ENCODE measurements around the gene UNC13B.

DNA sequence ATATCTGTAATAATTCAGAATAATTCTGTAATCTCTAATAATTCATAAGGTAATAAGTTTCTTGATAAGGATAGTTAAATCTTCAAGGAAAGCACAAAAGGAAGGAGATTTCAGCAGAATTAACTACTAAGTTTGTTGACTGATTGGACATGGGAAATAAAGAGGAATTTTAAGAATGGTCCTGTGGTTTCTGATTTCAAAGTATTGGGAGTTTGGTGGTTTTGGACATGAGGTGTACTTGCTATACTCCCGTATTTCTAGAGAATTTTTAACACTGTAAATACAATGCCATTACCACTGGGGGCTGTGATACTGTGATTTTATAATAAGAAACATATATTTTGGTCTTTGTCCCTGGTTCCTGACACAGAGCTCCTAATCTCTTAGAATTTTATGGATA is 123.9 kb downstream of the UNC13B start:
- TF ChIP-seq CTCF (conservative IDR thresholded peaks at IDR 0.05; ENCODE audit: low read depth in 2 of 2) (no peak), EZH2 (IDR thresholded peaks at IDR 0.05; ENCODE audit: low read depth, unreplicated experiment) (no peak), POLR2AphosphoS5 (IDR thresholded peaks at IDR 0.05; ENCODE audit: low read depth) (no peak), EZH2phosphoT487 (IDR thresholded peaks at IDR 0.05; ENCODE audit: unreplicated experiment) (no peak), NANOG (IDR thresholded peaks at IDR 0.05; ENCODE audit: borderline replicate concordance) (no peak), ETS1 (IDR thresholded peaks at IDR 0.05) (no peak), ZNF331 (CRISPR knock-in tag; IDR thresholded peaks at IDR 0.05; ENCODE audit: low read depth) (no peak), JUNB (IDR thresholded peaks at IDR 0.05; ENCODE audit: unreplicated experiment) (no peak), STAT1 (IDR thresholded peaks at IDR 0.05; ENCODE audit: unreplicated experiment) (no peak), CREB1 (CRISPR knock-in tag; IDR thresholded peaks at IDR 0.05; ENCODE audit: low read depth) (no peak), ZNF114 (CRISPR knock-in tag; IDR thresholded peaks at IDR 0.05) (no peak)
- TF ChIP-seq, protein P1, sequence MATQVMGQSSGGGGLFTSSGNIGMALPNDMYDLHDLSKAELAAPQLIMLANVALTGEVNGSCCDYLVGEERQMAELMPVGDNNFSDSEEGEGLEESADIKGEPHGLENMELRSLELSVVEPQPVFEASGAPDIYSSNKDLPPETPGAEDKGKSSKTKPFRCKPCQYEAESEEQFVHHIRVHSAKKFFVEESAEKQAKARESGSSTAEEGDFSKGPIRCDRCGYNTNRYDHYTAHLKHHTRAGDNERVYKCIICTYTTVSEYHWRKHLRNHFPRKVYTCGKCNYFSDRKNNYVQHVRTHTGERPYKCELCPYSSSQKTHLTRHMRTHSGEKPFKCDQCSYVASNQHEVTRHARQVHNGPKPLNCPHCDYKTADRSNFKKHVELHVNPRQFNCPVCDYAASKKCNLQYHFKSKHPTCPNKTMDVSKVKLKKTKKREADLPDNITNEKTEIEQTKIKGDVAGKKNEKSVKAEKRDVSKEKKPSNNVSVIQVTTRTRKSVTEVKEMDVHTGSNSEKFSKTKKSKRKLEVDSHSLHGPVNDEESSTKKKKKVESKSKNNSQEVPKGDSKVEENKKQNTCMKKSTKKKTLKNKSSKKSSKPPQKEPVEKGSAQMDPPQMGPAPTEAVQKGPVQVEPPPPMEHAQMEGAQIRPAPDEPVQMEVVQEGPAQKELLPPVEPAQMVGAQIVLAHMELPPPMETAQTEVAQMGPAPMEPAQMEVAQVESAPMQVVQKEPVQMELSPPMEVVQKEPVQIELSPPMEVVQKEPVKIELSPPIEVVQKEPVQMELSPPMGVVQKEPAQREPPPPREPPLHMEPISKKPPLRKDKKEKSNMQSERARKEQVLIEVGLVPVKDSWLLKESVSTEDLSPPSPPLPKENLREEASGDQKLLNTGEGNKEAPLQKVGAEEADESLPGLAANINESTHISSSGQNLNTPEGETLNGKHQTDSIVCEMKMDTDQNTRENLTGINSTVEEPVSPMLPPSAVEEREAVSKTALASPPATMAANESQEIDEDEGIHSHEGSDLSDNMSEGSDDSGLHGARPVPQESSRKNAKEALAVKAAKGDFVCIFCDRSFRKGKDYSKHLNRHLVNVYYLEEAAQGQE (IDR thresholded peaks at IDR 0.05; ENCODE audit: unreplicated experiment) = no peak
